ENCODE measurements around the gene MRPL10.

MRPL10 gene

GRCh38 chr17:47785538-47786123 is 45.7 kb downstream of the MRPL10 start:
- Histone ChIP-seq H4K20me1 (ENCODE audit: low read depth, low read length) (no peaks in the 10 kb centered on the region), H3K27me3 (ENCODE audit: low read length) (no peaks in the 10 kb centered on the region), H3K4me2 (ENCODE audit: low read depth, low read length, poor library complexity, severe bottlenecking) (no peak overlapping the region), H3K27ac (ENCODE audit: low read depth, low read length) (no peak overlapping the region), H3K4me3 (ENCODE audit: insufficient read depth, low read length, poor library complexity, severe bottlenecking) (no peak overlapping the region), H3K9me2 (replicated peaks; ENCODE audit: insufficient read depth, low read length) (no peaks in the 10 kb centered on the region), H3K9me3 (ENCODE audit: insufficient read depth, low read length) (no peaks in the 10 kb centered on the region), H3F3A (ENCODE audit: insufficient read depth) (no peaks in the 10 kb centered on the region), H2AFZ (ENCODE audit: low read depth, low read length, severe bottlenecking) (no peak overlapping the region), H3K79me2 (ENCODE audit: insufficient read depth, low read length) (no peaks in the 10 kb centered on the region), H3K36me3 (ENCODE audit: low read length) (no peaks in the 10 kb centered on the region), H3K9ac (ENCODE audit: low read length) (no peak overlapping the region)
- TF ChIP-seq CTCF (IDR thresholded peaks at IDR 0.05; ENCODE audit: insufficient read depth, low read length, poor library complexity, severe bottlenecking) (no peak), EZH2phosphoT487 (conservative IDR thresholded peaks at IDR 0.05; ENCODE audit: low read length) (no peak)

GRCh38 chr17:47781397-47781796 is 49.9 kb downstream of the MRPL10 start:
- TF ChIP-seq CTCF (IDR thresholded peaks at IDR 0.05; ENCODE audit: insufficient read depth, low read length, poor library complexity, severe bottlenecking) (no peak), EZH2phosphoT487 (conservative IDR thresholded peaks at IDR 0.05; ENCODE audit: low read length) (no peak)
- Histone ChIP-seq H3K27ac (ENCODE audit: low read depth, low read length) (no peak overlapping the region), H2AFZ (ENCODE audit: low read depth, low read length, severe bottlenecking) (no peak overlapping the region), H3K9me3 (ENCODE audit: insufficient read depth, low read length) (no peaks in the 10 kb centered on the region), H3K36me3 (ENCODE audit: low read length) (no peaks in the 10 kb centered on the region), H3K79me2 (ENCODE audit: insufficient read depth, low read length) (no peaks in the 10 kb centered on the region), H3F3A (ENCODE audit: insufficient read depth) (no peaks in the 10 kb centered on the region), H3K9me2 (replicated peaks; ENCODE audit: insufficient read depth, low read length) (no peaks in the 10 kb centered on the region), H3K9ac (ENCODE audit: low read length) (no peak overlapping the region), H4K20me1 (ENCODE audit: low read depth, low read length) (no peaks in the 10 kb centered on the region), H3K4me3 (ENCODE audit: insufficient read depth, low read length, poor library complexity, severe bottlenecking) (no peak overlapping the region), H3K27me3 (ENCODE audit: low read length) (no peaks in the 10 kb centered on the region), H3K4me2 (ENCODE audit: low read depth, low read length, poor library complexity, severe bottlenecking) (no peak overlapping the region)

- H3K4me3 ChIP-seq (ENCODE audit: insufficient read depth, low read length, poor library complexity, severe bottlenecking) = no peak overlapping the region
- no peaks in the 10 kb centered on the region for H3K27me3 ChIP-seq (ENCODE audit: low read length)
Observed at GRCh38 chr17:47778184-47778635, 53.1 kb downstream of the MRPL10 start.

More at GRCh38 chr17:47778184-47778635, 53.1 kb downstream of the MRPL10 start:
- TF ChIP-seq EZH2phosphoT487 (conservative IDR thresholded peaks at IDR 0.05; ENCODE audit: low read length) = no peak
- no peak for TF ChIP-seq CTCF (IDR thresholded peaks at IDR 0.05; ENCODE audit: insufficient read depth, low read length, poor library complexity, severe bottlenecking)
- Histone ChIP-seq H3K79me2 (ENCODE audit: insufficient read depth, low read length) (no peaks in the 10 kb centered on the region), H3K4me2 (ENCODE audit: low read depth, low read length, poor library complexity, severe bottlenecking) (no peak overlapping the region), H3F3A (ENCODE audit: insufficient read depth) (no peaks in the 10 kb centered on the region), H3K36me3 (ENCODE audit: low read length) (no peaks in the 10 kb centered on the region), H3K27ac (ENCODE audit: low read depth, low read length) (no peak overlapping the region), H4K20me1 (ENCODE audit: low read depth, low read length) (no peaks in the 10 kb centered on the region), H3K9me2 (replicated peaks; ENCODE audit: insufficient read depth, low read length) (no peaks in the 10 kb centered on the region), H2AFZ (ENCODE audit: low read depth, low read length, severe bottlenecking) (no peak overlapping the region), H3K9ac (ENCODE audit: low read length) (no peak overlapping the region), H3K9me3 (ENCODE audit: insufficient read depth, low read length) (no peaks in the 10 kb centered on the region)

Data from SU-DHL-6 (cell line).